Endothelial cell of umbilical vein (primary cell): Measurements from ENCODE around the gene ALG11. TPM values are rescaled to one million over a fixed set of nuclear protein-coding genes. Genes with fewer than 3 reads are reported as not detected.

Experiments used
- BruUV-seq: library from RNA; stranded (reverse); fragments of 400-500 nt; replicated peaks from 2 replicates; lab custom pipeline; 2021; lab: Mats Ljungman, UMichigan
- CTCF ChIA-PET: fragments of 300-600, 350-600 bp; sonication (Branson Sonifier 250); formaldehyde crosslinking; loops from one replicate; lab custom pipeline; 2021; ENCODE audit warnings: antibody characterized with exemption, inconsistent platforms; lab: Charles Lee
- POLR2A ChIA-PET: fragments of 300-600, 350-600 bp; sonication (Branson Sonifier 250); formaldehyde crosslinking; loops from one replicate; lab custom pipeline; 2021; ENCODE audit warnings: antibody characterized with exemption, inconsistent platforms; lab: Charles Lee
- DNase-seq: peaks from one replicate; pipeline ENCODE4 v3.0.0-alpha.2; 2011; ENCODE audit warnings: low read depth, low spot score
- FAIRE-seq: peaks from 2 replicates; lab custom pipeline; 2011; peaks lifted over from hg19 to GRCh38; lab: Jason Lieb, UNC
- H2AFZ ChIP-seq: 2 replicates; pipeline ENCODE4 v1.6.0; 2012; ENCODE audit warnings: low read depth, low read length, control low read depth, inconsistent platforms
- H3K27ac ChIP-seq: 2 replicates; pipeline ENCODE4 v1.5.1; 2011; ENCODE audit warnings: low read depth, mild to moderate bottlenecking, control low read depth, low read length, moderate library complexity; ENCODE audit not compliant: insufficient read depth
- H3K27me3 ChIP-seq, 2 experiments: 2 replicates each; pipeline versions ENCODE4 v1.6.0 to v1.6.1; 2011; ENCODE audit warnings: low read length in 2 of 2, mixed read lengths in 1 of 2; ENCODE audit not compliant: control insufficient read depth in 2 of 2, insufficient read depth in 2 of 2
- H3K36me3 ChIP-seq, 2 experiments: 2 replicates in 1 of 2; 3 replicates in 1 of 2; pipeline ENCODE4 v1.5.1; 2011; ENCODE audit warnings: low read length in 2 of 2, mild to moderate bottlenecking in 1 of 2, moderate library complexity in 1 of 2; ENCODE audit not compliant: control insufficient read depth in 2 of 2, insufficient read depth in 2 of 2; ENCODE audit errors: extremely low read depth in 1 of 2
- H3K4me1 ChIP-seq: 3 replicates; pipeline ENCODE4 v1.5.1; 2011; ENCODE audit warnings: mild to moderate bottlenecking, low read length; ENCODE audit not compliant: control insufficient read depth, insufficient read depth; ENCODE audit errors: extremely low read depth
- H3K4me2 ChIP-seq: 2 replicates; pipeline ENCODE4 v1.6.1; 2011; ENCODE audit warnings: low read length, control low read depth, mixed read lengths; ENCODE audit not compliant: insufficient read depth
- H3K4me3 ChIP-seq, 3 experiments: fragments of 200-600 bp in 1 of 3; sonication (generic), shearing (Covaris generic) in 1 of 3; replicated peaks in 1 of 3; 2 replicates each; pipeline ENCODE4 v1.5.1; 2011 to 2016; ENCODE audit warnings: control low read depth in 3 of 3, low read length in 3 of 3, mild to moderate bottlenecking in 2 of 3, inconsistent platforms in 1 of 3, low read depth in 1 of 3, moderate library complexity in 1 of 3; ENCODE audit not compliant: insufficient read depth in 1 of 3
- H3K79me2 ChIP-seq: 2 replicates; pipeline ENCODE4 v1.6.0; 2012; ENCODE audit warnings: low read length, inconsistent platforms; ENCODE audit not compliant: control insufficient read depth, insufficient read depth
- H3K9ac ChIP-seq: replicated peaks from 2 replicates; pipeline ENCODE3; 2011; ENCODE audit warnings: low read length, control low read depth; ENCODE audit not compliant: insufficient read depth; ENCODE audit errors: extremely low read depth
- H3K9me1 ChIP-seq: replicated peaks from 3 replicates; pipeline ENCODE4 v1.6.0; 2011; ENCODE audit warnings: mild to moderate bottlenecking, low read length; ENCODE audit not compliant: control insufficient read depth, insufficient read depth; ENCODE audit errors: extremely low read depth
- H3K9me3 ChIP-seq: replicated peaks from 2 replicates; pipeline ENCODE4 v1.5.1; 2012; ENCODE audit warnings: low read length, inconsistent platforms; ENCODE audit not compliant: control insufficient read depth, insufficient read depth
- H4K20me1 ChIP-seq: replicated peaks from 2 replicates; pipeline ENCODE3; 2011; ENCODE audit warnings: mild to moderate bottlenecking, low read length; ENCODE audit not compliant: control insufficient read depth, insufficient read depth; ENCODE audit errors: extremely low read depth
- EZH2 ChIP-seq: IDR thresholded peaks from 2 replicates; pipeline ENCODE4 v1.6.1; 2012; ENCODE audit warnings: borderline replicate concordance, low read depth, mild to moderate bottlenecking, moderate library complexity, low read length, inconsistent platforms; ENCODE audit not compliant: severe bottlenecking
- FOS ChIP-seq: IDR thresholded peaks from 2 replicates; pipeline ENCODE4 v1.6.1; 2011; ENCODE audit warnings: mild to moderate bottlenecking, low read length, moderate library complexity, borderline replicate concordance; ENCODE audit not compliant: insufficient read depth
- GATA2 ChIP-seq: IDR thresholded peaks from 2 replicates; pipeline ENCODE4 v1.7.0; 2011; ENCODE audit warnings: low read depth, mild to moderate bottlenecking, moderate library complexity, mixed read lengths, low read length; ENCODE audit not compliant: insufficient read length, insufficient read depth
- JUN ChIP-seq: IDR thresholded peaks from 2 replicates; pipeline ENCODE4 v1.6.1; 2011; ENCODE audit warnings: borderline replicate concordance, low read depth; ENCODE audit not compliant: insufficient read length, insufficient read depth
- MYC ChIP-seq: IDR thresholded peaks from one replicate; pipeline ENCODE4 v1.6.1; 2011; ENCODE audit warnings: mild to moderate bottlenecking, low read depth, low read length
- POLR2A ChIP-seq: IDR thresholded peaks from 2 replicates; pipeline ENCODE4 v1.6.1; 2012; ENCODE audit warnings: low read depth, mild to moderate bottlenecking, control low read depth, low read length
- POLR2AphosphoS5 ChIP-seq: IDR thresholded peaks from 2 replicates; pipeline ENCODE4 v1.6.1; 2012; ENCODE audit warnings: low read depth, mild to moderate bottlenecking, control low read depth, low read length, moderate library complexity; ENCODE audit not compliant: insufficient read depth
- dilution Hi-C: fragments of 300-500 bp; cut with MboI; formaldehyde crosslinking; loops from one replicate; pipeline ENCODE4 v1.15.0; 2019; ENCODE audit warnings: low sequenced_read_pairs; ENCODE audit not compliant: extremely low pct_ligation_motif_present
- intact Hi-C: fragments of 100-400 bp; cut with micrococcal nuclease; formaldehyde crosslinking; loops from one replicate; pipeline ENCODE4 v1.10.0; 2022
- polyA plus RNA-seq, 4 experiments: library from polyadenylated mRNA; depleted of rRNA in 3 of 4; stranded (reverse) in 3 of 4; unstranded in 1 of 4; fragments of >200 nt; gene quantifications; 2 replicates each; pipeline versions ENCODE4 v1.2.1 to v1.2.3, GENCODE V29; 2011 to 2012; ENCODE audit warnings: missing spikeins in 1 of 4
- total RNA-seq: library from RNA; stranded (reverse); gene quantifications from 2 replicates; pipeline ENCODE4 v1.2.3, GENCODE V29; 2021
- TF ChIP-seq, protein P1 (sequence below): IDR thresholded peaks from 2 replicates; pipeline ENCODE4 v1.6.1; 2011; ENCODE audit not compliant: insufficient read depth, insufficient read length
- TF ChIP-seq, protein P2 (sequence below), 2 donors: IDR thresholded peaks; 1 replicate in 1 of 2; 2 replicates in 1 of 2; pipeline ENCODE4 v1.5.1; 2011; ENCODE audit warnings: low read length in 2 of 2, mild to moderate bottlenecking in 2 of 2, moderate library complexity in 2 of 2, control low read depth in 1 of 2, inconsistent platforms in 1 of 2, low read depth in 1 of 2; ENCODE audit not compliant: insufficient read depth in 1 of 2; ENCODE audit errors: extremely low read depth in 1 of 2

The ALG11 gene
- total and polyA plus RNA-seq, 2 donors (not counting 3 experiments of a cell fraction or from before 2014, with no cell fraction given): 6.5 to 31.0 TPM

DNA sequence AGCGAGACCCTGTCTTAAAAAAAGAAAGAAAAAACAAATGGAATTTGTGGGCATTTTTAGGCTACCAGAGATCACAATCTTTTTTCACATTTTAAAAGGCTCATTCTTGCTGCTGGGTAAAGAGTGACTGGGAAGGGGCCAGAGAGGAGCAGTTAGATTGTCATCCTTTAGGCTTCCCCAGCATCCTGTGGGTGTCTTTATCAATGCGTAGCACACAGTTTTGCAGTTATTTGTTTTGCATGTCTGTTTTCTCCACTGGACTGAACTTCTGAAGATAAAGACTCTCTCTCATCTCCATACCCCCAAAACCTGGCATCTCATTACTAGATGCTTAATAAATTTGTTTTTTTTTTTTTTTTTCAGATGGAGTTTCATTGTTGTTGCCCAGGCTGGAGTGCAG, 10.2 kb downstream of the ALG11 start:
- FAIRE-seq: no peak
- Histone ChIP-seq H3K27me3 (no peaks in the 10 kb centered on the region), H3K9ac (no peak overlapping the region), H3K4me3 (no peak overlapping the region), H3K36me3 (peaks cover 10 to 11% of the 10 kb centered on the region in 2 experiments), H3K79me2 (peaks cover 4% of the 10 kb centered on the region), H3K9me1 (no peaks in the 10 kb centered on the region), H3K4me1 (no peaks in the 10 kb centered on the region), H3K9me3 (no peaks in the 10 kb centered on the region), H2AFZ (no peak overlapping the region), H3K27ac (no peak overlapping the region), H3K4me2 (no peak overlapping the region), H4K20me1 (no peaks in the 10 kb centered on the region)
- DNase-seq: no peak
- POLR2A ChIA-PET: no interaction called here
- TF ChIP-seq JUN (no peak), POLR2AphosphoS5 (no peak), MYC (no peak), EZH2 (no peak), POLR2A (no peak), GATA2 (no peak), FOS (no peak)
- TF ChIP-seq, protein P1, sequence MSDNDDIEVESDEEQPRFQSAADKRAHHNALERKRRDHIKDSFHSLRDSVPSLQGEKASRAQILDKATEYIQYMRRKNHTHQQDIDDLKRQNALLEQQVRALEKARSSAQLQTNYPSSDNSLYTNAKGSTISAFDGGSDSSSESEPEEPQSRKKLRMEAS: no peak
- TF ChIP-seq, protein P2, sequence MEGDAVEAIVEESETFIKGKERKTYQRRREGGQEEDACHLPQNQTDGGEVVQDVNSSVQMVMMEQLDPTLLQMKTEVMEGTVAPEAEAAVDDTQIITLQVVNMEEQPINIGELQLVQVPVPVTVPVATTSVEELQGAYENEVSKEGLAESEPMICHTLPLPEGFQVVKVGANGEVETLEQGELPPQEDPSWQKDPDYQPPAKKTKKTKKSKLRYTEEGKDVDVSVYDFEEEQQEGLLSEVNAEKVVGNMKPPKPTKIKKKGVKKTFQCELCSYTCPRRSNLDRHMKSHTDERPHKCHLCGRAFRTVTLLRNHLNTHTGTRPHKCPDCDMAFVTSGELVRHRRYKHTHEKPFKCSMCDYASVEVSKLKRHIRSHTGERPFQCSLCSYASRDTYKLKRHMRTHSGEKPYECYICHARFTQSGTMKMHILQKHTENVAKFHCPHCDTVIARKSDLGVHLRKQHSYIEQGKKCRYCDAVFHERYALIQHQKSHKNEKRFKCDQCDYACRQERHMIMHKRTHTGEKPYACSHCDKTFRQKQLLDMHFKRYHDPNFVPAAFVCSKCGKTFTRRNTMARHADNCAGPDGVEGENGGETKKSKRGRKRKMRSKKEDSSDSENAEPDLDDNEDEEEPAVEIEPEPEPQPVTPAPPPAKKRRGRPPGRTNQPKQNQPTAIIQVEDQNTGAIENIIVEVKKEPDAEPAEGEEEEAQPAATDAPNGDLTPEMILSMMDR (IDR thresholded peaks at IDR 0.05; ENCODE audit: extremely low read depth in 1 of 2, insufficient read depth in 1 of 2, low read depth in 1 of 2, low read length in 2 of 2): no peak
- dilution Hi-C loops: no loop called here
- intact Hi-C loops: no loop called here
- BruUV-seq: no TSS peak
- CTCF ChIA-PET: no interaction called here
